Glomerular visceral epithelial cell (primary cell): Measurements from ENCODE around the gene PRKCA.
A peak's percentile ranks its signal among the peaks of the same experiment; 100 is the strongest.
"Not testable (repeated sequence)": the region's sequence is repeated elsewhere in the genome, so short reads cannot be mapped to it uniquely, and the experiment has no call there.

Experiments
- DNase-seq: peaks from one replicate; pipeline ENCODE4 v3.0.0-alpha.2; 2016; ENCODE audit errors: extremely low spot score

Gene PRKCA

DNA sequence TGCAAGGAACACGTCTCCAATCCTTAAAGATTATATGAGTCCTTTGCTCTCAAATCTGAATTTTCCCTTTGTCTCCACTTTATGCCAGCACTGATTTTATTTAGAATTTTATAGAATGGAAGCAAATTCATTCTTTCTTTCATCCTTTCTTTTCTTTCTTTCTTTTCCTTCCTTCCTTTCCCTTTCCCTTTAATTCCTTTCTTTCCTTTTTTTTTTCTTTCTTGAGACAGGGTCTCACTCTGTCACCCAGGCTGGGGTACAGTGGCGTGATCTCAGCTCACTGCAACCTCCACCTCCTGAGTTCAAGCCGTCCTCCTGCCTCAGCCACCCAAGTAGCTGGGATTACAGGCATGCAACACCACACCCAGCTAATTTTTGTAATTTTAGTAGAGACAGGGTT is 187.2 kb downstream of the PRKCA start:
- not testable (repeated sequence) for DNase-seq

DNA sequence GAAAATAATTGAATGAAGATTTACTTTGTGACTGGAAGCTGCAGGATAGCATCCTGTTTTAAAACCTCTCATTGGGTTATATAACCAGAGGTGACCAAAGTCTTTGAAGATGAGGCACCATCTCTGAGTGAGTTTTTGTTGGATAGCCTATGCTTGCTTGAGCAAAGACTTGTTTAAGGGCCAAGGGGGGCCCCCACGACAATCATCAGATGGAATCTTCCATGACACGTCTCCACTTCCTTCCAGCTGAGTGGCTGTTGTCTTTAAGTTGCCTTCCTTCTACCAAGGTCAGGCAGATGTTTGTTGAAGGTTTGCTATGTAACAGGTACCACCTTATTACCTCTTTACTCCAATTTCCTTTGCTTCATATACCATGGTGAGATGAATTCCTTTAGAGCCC is 188.8 kb downstream of the PRKCA start:
- DNase-seq: no peak

DNA sequence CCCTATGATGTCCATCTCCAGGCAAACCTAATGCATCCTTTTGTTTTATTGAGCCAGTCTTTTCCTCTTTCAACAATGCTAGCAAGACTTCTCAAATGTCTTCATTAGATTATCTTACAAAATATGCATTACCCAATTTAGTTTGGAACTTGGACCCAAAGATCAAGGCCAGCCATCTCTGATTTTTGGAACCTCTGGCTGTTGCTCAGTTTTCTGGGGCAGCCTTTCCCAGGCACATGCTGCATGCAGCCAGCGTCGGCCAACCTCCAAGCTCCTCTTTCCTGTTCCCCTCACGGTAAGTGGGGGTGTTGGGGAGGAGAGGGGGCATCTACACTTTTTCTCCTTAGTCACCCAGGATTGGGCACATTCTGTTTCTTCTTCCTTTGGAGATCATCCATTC is 189.3 kb downstream of the PRKCA start:
- DNase-seq: no peak

DNA sequence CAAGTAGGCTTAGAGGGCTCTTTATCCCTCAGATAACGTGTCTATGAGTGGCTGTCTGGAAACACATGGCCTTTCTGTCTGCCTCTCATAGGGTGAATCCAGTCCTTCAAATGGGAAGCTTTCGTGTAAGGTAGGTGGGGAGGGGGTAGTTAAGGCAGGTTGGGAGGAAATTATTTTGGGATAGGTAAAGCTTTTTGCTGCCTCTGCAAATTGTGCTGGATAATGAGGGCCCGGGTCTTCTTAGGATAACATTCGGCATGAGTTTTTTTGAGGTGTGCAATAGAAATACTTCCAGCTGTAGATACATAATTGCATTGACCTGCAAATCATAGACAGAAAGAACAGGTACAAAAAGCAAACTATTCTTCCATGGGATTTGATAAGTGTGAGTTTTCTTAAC is 189.7 kb downstream of the PRKCA start:
- no peak for DNase-seq

DNA sequence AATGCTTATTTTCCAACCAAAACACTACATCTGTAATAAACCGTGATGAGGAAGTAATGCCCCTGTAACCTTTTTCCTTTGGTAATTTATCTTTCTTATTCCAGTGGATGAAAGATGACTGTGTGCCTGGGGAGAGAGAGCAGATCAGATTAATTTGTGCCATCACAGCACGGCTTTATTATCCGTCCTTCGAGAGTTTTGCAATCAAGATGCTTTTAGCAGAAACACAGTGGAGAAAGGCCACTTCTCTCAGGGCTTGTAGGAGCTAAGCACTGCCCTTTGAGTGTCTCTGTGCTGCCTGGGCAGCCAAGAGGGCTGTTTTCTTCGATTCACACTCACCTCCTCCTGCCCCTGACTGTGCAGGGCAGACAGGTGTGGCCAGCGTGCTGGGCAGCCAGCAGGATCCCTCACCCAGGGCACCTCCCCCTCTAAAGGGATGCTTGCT is 190.2 kb downstream of the PRKCA start:
- no peak for DNase-seq

DNA sequence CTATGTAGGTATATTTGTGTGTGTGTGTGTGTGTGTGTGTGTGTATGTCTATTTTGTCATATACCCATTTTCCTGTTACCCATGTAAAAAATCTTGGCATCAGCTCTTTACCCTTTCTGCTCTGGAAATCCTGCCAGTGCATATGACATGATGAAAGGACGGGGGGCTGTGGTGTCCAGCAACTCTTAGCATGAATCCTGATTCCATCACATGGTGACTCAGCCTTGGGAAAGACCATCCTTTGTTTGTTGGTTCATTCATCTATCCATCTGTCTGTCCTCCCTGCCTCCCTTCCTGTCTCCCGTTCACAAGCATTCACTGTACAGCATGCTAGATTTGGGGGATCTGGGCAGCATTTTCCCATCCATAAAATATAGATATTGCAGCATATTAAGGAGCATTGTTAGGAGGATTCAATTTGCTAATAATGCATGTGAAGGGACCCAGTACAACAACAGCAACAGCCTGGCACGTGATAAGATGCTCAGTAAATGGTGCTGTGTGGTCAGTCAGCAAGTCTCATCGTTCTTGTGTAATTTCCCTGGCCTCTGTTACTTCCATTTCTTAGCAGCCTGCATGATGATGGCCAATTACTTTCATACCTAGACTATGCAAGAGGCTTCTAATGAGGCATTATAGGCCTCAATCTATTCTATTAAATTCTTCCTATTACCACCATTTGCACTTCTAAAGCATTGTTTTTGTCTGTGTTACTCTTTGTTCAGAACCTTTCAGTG is 191.0 kb downstream of the PRKCA start:
- peak; percentile 47 for DNase-seq

DNA sequence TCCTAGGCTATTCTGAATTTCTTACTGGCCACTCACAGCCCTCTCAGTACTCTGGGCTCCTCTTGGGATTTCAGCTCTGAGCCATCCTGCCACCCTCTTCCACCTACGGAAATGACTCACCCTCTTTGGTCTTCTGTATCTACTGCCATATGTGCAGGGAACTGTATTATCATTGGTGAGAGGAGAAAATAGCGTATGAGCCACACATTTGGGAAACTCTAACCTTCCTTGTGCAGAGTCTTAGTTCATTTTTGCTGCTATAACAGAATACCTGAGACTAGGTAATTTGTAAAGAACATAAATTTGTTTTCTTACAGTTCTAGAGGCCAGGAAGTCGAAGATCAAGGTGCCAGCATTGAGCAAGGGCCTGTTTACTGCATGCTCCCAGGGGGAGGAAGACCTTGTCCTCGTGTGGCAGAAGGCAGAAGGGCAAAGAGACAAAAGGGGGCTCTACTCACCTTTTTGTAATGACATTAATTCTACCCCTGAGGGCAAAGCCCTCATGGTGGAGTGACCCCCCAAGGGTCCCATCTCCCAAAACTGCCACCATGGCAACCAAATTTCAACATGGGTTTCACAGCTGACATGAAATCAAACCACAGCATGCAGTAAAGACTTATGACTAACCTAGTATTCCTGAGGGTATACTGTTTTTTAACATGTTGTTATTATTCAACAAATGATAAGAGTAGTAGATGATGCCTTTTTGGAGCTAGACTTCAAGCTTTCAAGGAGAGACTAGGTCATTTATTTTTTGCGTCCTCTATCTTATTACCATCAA is 191.8 kb downstream of the PRKCA start:
- DNase-seq: peak; percentile 81

DNA sequence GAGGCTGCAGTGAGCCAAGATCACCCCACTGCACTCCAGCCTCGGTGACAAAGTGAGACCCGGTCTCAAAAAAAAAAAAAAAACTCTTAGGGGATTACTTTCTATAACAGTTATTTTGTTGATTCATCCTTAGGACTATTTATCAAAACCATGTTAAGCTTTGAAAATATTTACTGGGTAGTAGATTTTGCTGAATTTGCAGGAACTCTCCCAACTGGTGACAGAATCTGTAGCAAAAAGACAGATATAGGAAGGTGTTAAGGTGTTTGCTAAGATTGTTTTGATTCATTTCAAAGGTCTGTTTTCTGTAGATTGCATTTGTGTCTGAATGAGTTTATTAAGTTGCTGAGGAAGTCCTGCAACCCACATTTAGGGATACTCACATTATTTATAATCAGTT is 192.6 kb downstream of the PRKCA start:
- no peak for DNase-seq

DNA sequence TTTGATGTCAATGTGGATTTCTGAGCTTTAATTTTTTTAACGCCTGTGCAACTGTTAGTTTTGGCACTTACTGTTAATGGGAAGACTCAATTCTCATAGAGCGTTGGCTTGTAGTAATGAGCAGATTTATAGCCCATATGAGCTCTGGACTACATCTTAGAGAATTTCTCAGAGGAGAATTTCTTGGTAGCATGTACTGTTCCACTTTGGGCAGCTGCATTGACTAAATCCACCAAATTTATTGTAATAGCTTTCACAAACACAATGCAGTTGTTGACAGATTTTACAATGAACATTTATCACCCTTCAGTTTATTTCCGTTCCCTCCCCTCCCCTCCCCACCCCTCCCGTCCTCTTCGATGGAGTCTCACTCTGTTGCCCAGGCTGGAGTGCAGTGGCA is 193.9 kb downstream of the PRKCA start:
- DNase-seq: no peak

DNA sequence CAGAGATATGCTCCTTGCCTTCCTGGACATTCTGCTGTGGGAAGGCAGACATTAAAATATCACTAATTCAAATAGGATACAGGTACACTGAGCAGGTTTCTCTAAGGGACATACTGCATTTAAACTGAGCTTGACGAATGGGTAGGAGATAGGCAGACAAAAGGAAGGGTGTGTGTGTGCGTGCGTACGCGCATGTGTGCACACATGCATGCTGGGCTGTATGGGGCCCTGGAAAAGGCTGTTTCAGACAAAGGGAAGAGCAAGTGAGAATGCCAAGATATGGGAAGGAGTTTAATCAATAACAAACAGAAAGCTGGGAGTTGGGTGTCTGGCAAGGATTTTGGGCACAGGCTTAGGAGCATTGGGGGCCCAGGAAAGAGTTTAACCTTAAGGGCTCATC is 196.2 kb downstream of the PRKCA start:
- no peak for DNase-seq

DNA sequence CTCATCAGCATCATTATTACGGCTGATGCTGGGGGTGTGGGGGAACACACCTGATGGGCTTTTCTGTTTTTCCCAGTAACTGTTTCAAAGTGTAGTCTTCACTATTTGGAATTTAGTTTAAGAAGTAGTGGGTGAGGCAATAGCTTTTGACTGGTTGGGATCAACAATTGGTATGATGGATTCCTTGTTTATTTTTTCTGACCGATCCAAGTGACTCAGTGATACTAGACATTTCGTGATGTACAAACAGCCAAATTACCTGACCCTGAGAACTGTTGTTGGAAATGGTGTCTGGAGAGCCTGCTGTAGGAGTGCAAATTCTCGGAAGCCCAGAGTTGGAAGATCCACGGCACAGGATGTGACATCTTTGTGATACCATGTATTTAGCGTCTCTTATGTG is 204.2 kb downstream of the PRKCA start:
- no peak for DNase-seq

DNA sequence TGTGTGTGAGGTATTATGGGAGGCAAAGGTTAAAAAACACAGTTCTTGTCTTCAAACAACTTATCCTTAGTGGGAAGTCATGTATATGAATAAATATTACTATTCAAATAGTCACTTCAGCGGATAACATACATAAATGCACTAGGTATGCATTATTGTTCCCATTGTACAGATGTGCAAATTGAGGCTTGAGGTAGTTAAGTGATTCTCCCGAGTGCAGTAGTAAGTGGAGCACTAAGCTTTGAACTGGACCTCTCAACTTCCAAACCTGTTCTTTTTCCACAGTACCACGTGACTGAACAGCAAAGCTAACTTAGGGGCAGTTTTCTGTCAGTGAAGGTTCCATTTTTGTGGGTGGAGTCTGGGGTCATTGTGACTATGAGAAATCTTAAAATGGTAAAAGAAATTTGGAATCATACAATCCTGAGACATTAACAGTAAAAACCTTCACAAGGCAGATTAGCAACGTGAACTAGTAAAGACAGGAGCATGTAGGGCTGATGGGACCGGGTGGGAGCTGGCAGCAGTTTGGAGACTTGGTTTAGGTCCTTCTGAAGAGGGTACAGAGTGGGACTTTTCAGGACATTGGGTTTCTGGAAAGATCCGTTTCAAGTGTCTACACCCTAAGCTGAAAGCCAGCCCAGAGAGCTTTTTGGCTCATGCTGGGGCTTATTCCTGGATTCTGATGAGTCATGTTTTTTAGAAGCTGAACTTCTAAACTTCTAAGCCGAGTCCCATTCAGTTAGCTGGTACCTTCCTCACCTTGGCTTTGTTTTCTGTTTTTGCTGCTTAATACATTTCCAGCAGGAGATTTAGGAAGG is 204.9 kb downstream of the PRKCA start:
- DNase-seq: peak; percentile 46

DNA sequence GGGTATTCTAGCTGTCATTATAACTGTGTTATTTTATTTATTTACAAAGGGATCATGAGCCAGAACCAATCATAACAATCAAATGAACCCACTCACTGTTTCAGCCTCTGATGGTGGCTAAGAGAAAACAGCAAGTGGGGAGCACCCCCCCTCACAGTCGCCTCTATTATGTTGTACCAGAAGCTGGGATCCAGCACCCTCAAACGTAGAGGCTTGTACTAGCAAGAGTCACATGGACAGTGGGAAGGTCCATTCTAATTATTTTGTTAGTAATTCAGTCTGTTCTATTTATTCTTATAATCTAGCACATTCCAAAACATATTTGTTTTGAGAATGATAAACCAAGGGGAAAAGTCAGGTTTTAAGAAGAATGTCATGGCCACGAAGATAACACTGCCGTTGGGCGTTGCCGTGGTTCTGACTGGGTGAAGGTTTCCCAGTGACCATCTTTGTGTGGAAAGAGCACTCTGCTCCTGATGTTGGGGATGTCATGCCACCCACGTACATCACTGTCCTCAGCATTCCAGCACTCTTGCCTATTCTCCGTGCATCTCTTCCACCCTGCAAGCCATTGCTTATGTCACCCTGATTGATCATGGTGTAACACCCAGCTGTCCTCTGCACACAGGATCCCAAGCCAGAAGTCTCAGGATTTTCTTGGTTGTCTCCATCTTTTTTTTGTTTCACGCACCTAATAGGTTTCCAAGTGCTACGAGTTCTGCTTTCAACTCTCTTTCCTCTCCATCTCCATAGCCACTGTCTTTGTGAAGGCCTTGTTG is 205.8 kb downstream of the PRKCA start:
- DNase-seq: no peak

DNA sequence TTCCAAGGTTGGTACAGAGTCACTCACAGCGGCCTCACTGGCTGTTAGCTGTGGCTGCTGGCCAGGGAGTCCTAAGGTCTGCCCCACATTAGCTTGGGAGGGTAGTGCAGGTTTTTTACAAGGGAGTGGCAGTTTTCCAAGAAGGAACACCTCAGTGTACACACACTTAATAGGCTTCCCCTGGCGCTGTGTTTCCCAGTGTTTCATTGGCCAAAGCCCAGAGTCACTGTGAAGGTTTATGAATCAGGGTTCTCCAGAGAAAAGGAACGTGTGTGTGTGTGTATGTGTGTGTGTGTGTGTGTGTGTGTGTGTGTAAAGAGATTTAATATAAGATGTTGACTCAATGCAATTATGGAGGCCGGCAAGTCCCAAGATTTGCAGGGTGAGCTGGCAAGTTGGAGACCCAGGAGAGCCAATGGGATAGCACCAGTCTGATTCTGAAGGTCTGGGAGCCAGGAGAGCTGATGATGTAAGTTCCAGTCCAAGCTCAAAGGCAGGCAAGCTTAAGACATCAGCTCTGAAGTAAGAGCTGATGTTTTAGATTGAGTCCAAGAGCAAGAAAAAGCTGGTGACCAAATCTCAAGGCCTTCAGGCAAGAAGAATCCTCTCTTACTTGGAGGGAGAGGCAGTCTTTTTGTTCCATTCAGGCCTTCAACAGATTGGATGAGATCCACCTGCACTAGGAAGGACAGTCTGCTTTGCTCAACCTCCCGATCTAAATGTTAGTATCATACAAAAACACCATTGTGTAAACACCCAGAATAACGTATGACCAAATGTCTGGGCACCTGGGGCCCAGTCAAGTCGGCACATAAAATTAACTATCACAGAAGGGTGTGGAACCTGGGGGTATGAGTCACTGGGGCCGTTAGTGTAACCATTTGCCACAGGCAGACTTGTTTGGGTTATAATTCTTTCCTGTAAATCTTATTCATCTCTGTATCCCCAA is 206.8 kb downstream of the PRKCA start:
- peak; percentile 76 for DNase-seq

DNA sequence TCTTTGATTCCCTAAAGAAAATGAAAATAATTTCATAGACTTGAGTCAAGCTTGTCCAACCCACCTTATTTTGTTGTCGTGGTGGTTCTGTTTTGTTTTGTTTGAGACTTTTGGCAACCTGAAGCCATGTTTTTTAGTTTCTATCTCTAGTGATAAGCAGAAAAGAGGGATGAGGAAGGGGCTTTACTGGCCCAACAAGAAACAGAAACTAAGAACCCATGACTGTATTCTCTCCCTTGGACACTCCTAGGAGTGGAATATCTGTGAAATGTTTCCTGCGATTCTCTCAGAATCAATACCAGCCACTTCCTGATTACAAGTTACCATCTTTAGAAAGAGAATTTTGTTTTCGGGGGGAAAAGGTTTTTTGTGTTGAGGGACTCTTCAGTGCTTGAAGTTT is 207.5 kb downstream of the PRKCA start:
- no peak for DNase-seq

DNA sequence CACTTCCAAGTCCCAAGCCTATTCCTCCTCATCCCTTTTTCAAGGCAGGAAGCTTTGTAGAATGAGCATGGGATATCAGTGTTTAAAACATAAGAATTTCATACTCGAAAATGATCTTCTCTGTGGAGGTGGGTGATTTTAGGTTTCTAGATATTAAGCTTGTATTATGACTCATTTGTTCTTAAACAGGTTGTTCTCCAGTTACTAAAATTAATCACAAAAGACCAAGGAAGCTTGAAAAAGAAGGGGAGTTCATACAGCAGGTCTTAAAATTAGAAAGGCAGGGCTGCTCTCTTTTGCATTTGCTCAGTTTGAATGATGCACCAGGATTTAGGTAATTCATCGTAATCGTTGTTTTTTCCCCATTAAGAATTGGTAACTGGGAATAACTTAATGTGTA is 208.7 kb downstream of the PRKCA start:
- no peak for DNase-seq

DNA sequence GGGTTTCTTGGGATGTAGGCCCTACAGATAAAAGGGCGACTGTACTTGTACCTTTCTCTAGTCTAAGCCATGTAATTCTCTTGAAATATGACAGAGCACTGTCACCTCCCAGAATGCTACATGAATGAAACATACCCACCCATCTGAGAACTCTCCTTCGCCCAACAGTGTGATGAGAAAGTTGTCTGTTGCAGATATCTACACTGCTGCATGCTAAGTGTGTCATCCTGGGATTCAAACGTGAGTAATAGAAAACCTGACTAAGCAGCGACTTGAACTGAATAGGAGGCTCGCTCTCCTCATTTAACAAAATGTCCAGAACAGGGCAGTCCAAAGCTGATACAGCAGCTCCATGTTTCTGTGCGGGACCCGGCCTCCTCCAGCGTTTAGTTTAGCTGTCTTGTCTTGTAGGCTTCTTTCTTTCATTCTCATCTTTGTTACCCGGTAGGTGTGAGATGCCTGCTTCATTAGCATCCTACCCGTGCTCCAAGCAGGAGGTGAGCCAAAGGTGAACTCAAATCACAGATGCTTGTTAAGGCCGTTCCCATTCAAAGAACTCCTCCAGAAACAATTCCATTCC is 211.9 kb downstream of the PRKCA start:
- no peak for DNase-seq

DNA sequence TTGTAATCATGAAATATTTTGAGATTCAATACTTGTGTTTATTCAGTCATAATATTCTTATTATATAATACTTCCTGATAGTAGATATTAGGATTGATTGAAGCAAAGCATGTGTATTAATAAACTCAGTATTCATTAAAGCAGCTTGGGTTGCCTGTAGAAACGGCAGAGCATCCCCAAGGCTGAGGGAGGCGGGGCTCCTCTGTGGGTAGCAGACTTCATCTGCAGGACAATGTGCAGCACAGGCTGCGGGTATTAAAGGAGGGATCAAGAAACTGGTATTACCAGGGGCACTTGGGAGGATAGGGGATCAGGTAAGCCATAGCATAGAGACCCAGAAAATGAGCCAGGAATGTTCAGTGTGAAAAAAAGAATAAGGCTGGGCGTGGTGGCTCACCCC is 213.6 kb downstream of the PRKCA start:
- no peak for DNase-seq

DNA sequence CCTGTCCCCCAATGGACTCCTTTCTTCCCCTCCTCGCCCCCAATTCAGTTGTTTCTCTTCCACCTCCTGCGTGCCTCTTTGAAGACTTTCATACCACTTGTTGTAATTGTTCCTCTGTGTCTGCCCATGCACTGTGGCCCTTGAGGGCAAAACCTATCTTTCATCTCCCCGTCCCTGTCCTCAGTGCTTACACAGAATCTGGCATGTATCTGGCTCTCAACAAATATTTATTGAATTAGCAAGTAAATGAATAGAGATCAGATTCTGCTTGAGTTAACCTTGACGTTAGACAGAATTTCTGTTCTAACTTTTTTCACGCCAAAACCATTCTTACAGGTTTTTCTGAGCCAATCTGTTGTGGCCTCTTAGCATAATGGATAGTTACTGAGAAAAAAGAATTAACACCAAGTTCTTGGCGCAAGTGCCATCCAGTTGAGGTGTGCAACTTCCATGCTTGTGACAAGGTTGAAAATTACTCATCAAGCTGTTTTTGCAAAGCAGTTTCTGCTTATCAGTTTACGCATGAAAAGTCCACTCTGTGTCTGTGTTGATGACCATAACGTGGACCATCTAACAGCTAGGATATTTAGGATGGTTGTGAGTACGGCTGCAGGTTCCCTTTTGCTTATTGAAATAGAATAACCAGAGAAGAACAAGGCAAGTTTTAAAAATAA is 215.1 kb downstream of the PRKCA start:
- no peak for DNase-seq

DNA sequence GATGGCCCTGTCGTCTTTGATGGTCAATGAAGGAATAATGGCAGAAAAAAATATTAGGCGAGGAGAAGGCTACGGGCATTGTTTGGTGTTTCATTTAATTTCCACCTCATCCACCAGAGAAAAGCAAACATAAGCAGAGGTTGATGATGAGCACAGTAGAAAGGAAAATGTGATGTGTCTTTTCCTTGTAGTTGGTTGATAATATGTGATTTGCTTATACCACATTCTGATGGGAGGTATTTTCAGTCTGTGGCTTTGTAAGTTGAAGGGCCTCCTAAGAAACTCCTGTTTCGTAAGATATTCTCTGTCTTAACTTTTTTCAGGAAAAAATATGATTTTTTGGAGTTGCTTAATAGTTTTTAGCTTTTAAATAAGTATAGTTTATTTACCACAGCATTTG is 215.7 kb downstream of the PRKCA start:
- no peak for DNase-seq
